Raji (cell line): ENCODE data around the gene EMD.

ENCODE experiments used
- POLR2A ChIP-seq: IDR thresholded peaks from 2 replicates; pipeline ENCODE4 v1.6.1; 2011; ENCODE audit warnings: low read depth, low read length, control low read depth; ENCODE audit not compliant: insufficient read depth

EMD gene

GRCh38 chrX:154354013-154354412 lies 25.1 kb upstream of the EMD start:
- no peak for TF ChIP-seq POLR2A

- no peak for TF ChIP-seq POLR2A
Measured at GRCh38 chrX:154354516-154354915, 24.6 kb upstream of the EMD start.

- no peak for TF ChIP-seq POLR2A
Measured at GRCh38 chrX:154355094-154355775, 23.9 kb upstream of the EMD start.

GRCh38 chrX:154355776-154356140 lies 23.3 kb upstream of the EMD start:
- TF ChIP-seq POLR2A: no peak

GRCh38 chrX:154356596-154356995 lies 22.5 kb upstream of the EMD start:
- TF ChIP-seq POLR2A: no peak

GRCh38 chrX:154357205-154357604 lies 21.9 kb upstream of the EMD start:
- no peak for TF ChIP-seq POLR2A

GRCh38 chrX:154358011-154358410 lies 21.1 kb upstream of the EMD start:
- TF ChIP-seq POLR2A: no peak

GRCh38 chrX:154358829-154359228 lies 20.3 kb upstream of the EMD start:
- no peak for TF ChIP-seq POLR2A

GRCh38 chrX:154359362-154360154 lies 19.5 kb upstream of the EMD start:
- no peak for TF ChIP-seq POLR2A

GRCh38 chrX:154360155-154360713 lies 18.9 kb upstream of the EMD start:
- TF ChIP-seq POLR2A: no peak

GRCh38 chrX:154362085-154362742 lies 16.9 kb upstream of the EMD start:
- no peak for TF ChIP-seq POLR2A

GRCh38 chrX:154363706-154364439 lies 15.2 kb upstream of the EMD start:
- no peak for TF ChIP-seq POLR2A

- TF ChIP-seq POLR2A: no peak
Measured at GRCh38 chrX:154365052-154365600, 14.0 kb upstream of the EMD start.

GRCh38 chrX:154365997-154366665 lies 13.0 kb upstream of the EMD start:
- no peak for TF ChIP-seq POLR2A
